Activated CD4-positive, alpha-beta T cell treated with anti-CD3 and anti-CD28 coated beads for 36 hours (primary cell): ENCODE data around the gene GPX4. TPM values are rescaled to one million over a fixed set of nuclear protein-coding genes. Genes with fewer than 3 reads are reported as not detected.

Source experiments
- ATAC-seq: fragments of 200-7000 bp; cut with Tn5 transposase; one replicate; pipeline ENCODE4 v1.10.0; 2021; ENCODE audit warnings: mild to moderate bottlenecking, moderate library complexity
- CTCF ChIA-PET: fragments of 350-600 bp; sonication (Branson Sonifier 250); formaldehyde crosslinking; loops from one replicate; lab custom pipeline; 2021; ENCODE audit warnings: antibody characterized with exemption; lab: Charles Lee
- POLR2A ChIA-PET: fragments of 350-600 bp; sonication (Branson Sonifier 250); formaldehyde crosslinking; loops from one replicate; lab custom pipeline; 2021; ENCODE audit warnings: antibody characterized with exemption, inconsistent platforms; lab: Charles Lee
- DNase-seq: peaks from one replicate; pipeline ENCODE4 v3.0.0-alpha.2; 2020
- H3K27ac Mint-ChIP-seq: one replicate; pipeline ENCODE4 v1.8.0; 2021; ENCODE audit warnings: mixed read lengths
- H3K27me3 Mint-ChIP-seq: one replicate; pipeline ENCODE4 v1.8.0; 2021; ENCODE audit warnings: mixed read lengths
- H3K36me3 Mint-ChIP-seq: one replicate; pipeline ENCODE4 v1.8.0; 2021; ENCODE audit warnings: low read depth, mixed read lengths
- H3K4me1 Mint-ChIP-seq: one replicate; pipeline ENCODE4 v1.8.0; 2021; ENCODE audit warnings: mixed read lengths
- H3K4me3 Mint-ChIP-seq: one replicate; pipeline ENCODE4 v1.8.0; 2021; ENCODE audit warnings: mild to moderate bottlenecking, moderate library complexity, mixed read lengths
- H3K9me3 Mint-ChIP-seq: one replicate; pipeline ENCODE4 v1.8.0; 2021; ENCODE audit warnings: low read depth, mixed read lengths
- intact Hi-C, 2 experiments: fragments of 100-400 bp; cut with DNase I in 1 of 2; cut with micrococcal nuclease in 1 of 2; formaldehyde crosslinking; loops; one replicate each; pipeline versions ENCODE4 v1.14.2 to v1.15.1; 2022 to 2024; cut with DNase I, micrococcal nuclease
- total RNA-seq, 2 experiments: library from RNA; stranded (reverse); gene quantifications; one replicate each; pipeline ENCODE4 v1.2.3, GENCODE V29; 2021

The GPX4 gene
- total RNA-seq, 2 experiments from 2014 or later: 192 to 218 TPM

GRCh38 chr19:1146412-1146699, 42.6 kb downstream of the GPX4 start:
- ATAC-seq (no peak), DNase-seq (no peak)
- CTCF ChIA-PET: no interaction called here
- H3K27me3 Mint-ChIP-seq: no peaks in the 10 kb centered on the region
- peaks cover 2% of the 10 kb centered on the region for H3K4me1 Mint-ChIP-seq
- intact Hi-C loops: no loop called here
- peaks cover 31% of the 10 kb centered on the region for H3K36me3 Mint-ChIP-seq
- H3K4me3 Mint-ChIP-seq: no peak overlapping the region
- peaks cover 4% of the 10 kb centered on the region for H3K9me3 Mint-ChIP-seq
- H3K27ac Mint-ChIP-seq: no peak overlapping the region
- POLR2A ChIA-PET: no interaction called here

- no peaks in the 10 kb centered on the region for H3K27me3 Mint-ChIP-seq
- DNase-seq (no peak), ATAC-seq (no peak)
- H3K9me3 Mint-ChIP-seq: peaks cover 1% of the 10 kb centered on the region
- peaks cover 31% of the 10 kb centered on the region for H3K36me3 Mint-ChIP-seq
- no peak overlapping the region for H3K27ac Mint-ChIP-seq
- ChIA-PET CTCF (no interaction called here), POLR2A (no interaction called here)
- no peak overlapping the region for H3K4me3 Mint-ChIP-seq
- intact Hi-C loops: no loop called here
- H3K4me1 Mint-ChIP-seq: peaks cover 2% of the 10 kb centered on the region
Observed at GRCh38 chr19:1146858-1147780, 43.3 kb downstream of the GPX4 start.

- H3K36me3 Mint-ChIP-seq: peaks cover 29% of the 10 kb centered on the region
- intact Hi-C loops: no loop called here
- CTCF ChIA-PET: interaction anchor here (0.6 kb wide), 1 partner anchor 296 kb away, joined by 3 read pairs; no protein-coding TSS in a partner anchor
Observed at GRCh38 chr19:1147934-1148549, 44.2 kb downstream of the GPX4 start.

GRCh38 chr19:1149259-1150045, 45.7 kb downstream of the GPX4 start:
- Mint-ChIP-seq H3K4me3 (no peak overlapping the region), H3K4me1 (peaks cover 2% of the 10 kb centered on the region), H3K9me3 (no peaks in the 10 kb centered on the region), H3K27me3 (no peaks in the 10 kb centered on the region), H3K36me3 (peaks cover 22% of the 10 kb centered on the region), H3K27ac (no peak overlapping the region)
- intact Hi-C loops: no loop called here
- ATAC-seq (no peak), DNase-seq (no peak)
- CTCF ChIA-PET: no interaction called here
- POLR2A ChIA-PET: no interaction called here

More at GRCh38 chr19:1147934-1148549, 44.2 kb downstream of the GPX4 start:
- no peak overlapping the region for H3K27ac Mint-ChIP-seq
- no peak for DNase-seq
- peaks cover 2% of the 10 kb centered on the region for H3K4me1 Mint-ChIP-seq
- ATAC-seq: no peak
- H3K9me3 Mint-ChIP-seq: no peaks in the 10 kb centered on the region
- no peak overlapping the region for H3K4me3 Mint-ChIP-seq
- no peaks in the 10 kb centered on the region for H3K27me3 Mint-ChIP-seq
- POLR2A ChIA-PET: no interaction called here

GRCh38 chr19:1150333-1151036, 46.7 kb downstream of the GPX4 start:
- no peak for ATAC-seq
- intact Hi-C loops: no loop called here
- Mint-ChIP-seq H3K27me3 (no peaks in the 10 kb centered on the region), H3K4me3 (no peak overlapping the region), H3K9me3 (no peaks in the 10 kb centered on the region), H3K36me3 (peaks cover 17% of the 10 kb centered on the region), H3K27ac (no peak overlapping the region), H3K4me1 (peaks cover 2% of the 10 kb centered on the region)
- DNase-seq: no peak
- CTCF ChIA-PET: no interaction called here
- POLR2A ChIA-PET: no interaction called here

GRCh38 chr19:1151037-1151724, 47.4 kb downstream of the GPX4 start:
- Mint-ChIP-seq H3K27me3 (no peaks in the 10 kb centered on the region), H3K9me3 (no peaks in the 10 kb centered on the region), H3K4me1 (peaks cover 2% of the 10 kb centered on the region), H3K36me3 (peaks cover 15% of the 10 kb centered on the region), H3K27ac (no peak overlapping the region), H3K4me3 (no peak overlapping the region)
- DNase-seq (no peak), ATAC-seq (no peak)
- POLR2A ChIA-PET: no interaction called here
- intact Hi-C loops: no loop called here
- CTCF ChIA-PET: no interaction called here

GRCh38 chr19:1151917-1152587, 48.3 kb downstream of the GPX4 start:
- CTCF ChIA-PET: interaction anchor here (0.6 kb wide), 1 partner anchor 104 kb away, joined by 4 read pairs; no protein-coding TSS in a partner anchor
- Mint-ChIP-seq H3K36me3 (peaks cover 15% of the 10 kb centered on the region), H3K9me3 (no peaks in the 10 kb centered on the region), H3K27me3 (no peaks in the 10 kb centered on the region), H3K4me3 (no peak overlapping the region), H3K27ac (no peak overlapping the region), H3K4me1 (peaks cover 2% of the 10 kb centered on the region)
- DNase-seq (no peak), ATAC-seq (no peak)
- intact Hi-C loops: no loop called here
- POLR2A ChIA-PET: no interaction called here

GRCh38 chr19:1153891-1154730, 50.3 kb downstream of the GPX4 start:
- no peak for ATAC-seq
- CTCF ChIA-PET: interaction anchor here (0.7 kb wide), 1 partner anchor 61 kb away, joined by 3 read pairs; no protein-coding TSS in a partner anchor

GRCh38 chr19:1154731-1155351, 51.0 kb downstream of the GPX4 start:
- ChIA-PET CTCF (interaction anchor here (0.7 kb wide), 1 partner anchor 61 kb away, joined by 3 read pairs; no protein-coding TSS in a partner anchor), POLR2A (no interaction called here)
- peaks cover 8% of the 10 kb centered on the region for H3K36me3 Mint-ChIP-seq
- ATAC-seq: no peak
- H3K27ac Mint-ChIP-seq: no peak overlapping the region
- intact Hi-C loops: no loop called here
- H3K27me3 Mint-ChIP-seq: no peaks in the 10 kb centered on the region
- H3K4me3 Mint-ChIP-seq: no peak overlapping the region
- no peak for DNase-seq
- H3K9me3 Mint-ChIP-seq: no peaks in the 10 kb centered on the region
- H3K4me1 Mint-ChIP-seq: no peaks in the 10 kb centered on the region

More at GRCh38 chr19:1153891-1154730, 50.3 kb downstream of the GPX4 start:
- peaks cover 2% of the 10 kb centered on the region for H3K4me1 Mint-ChIP-seq
- no peaks in the 10 kb centered on the region for H3K9me3 Mint-ChIP-seq
- H3K27ac Mint-ChIP-seq: no peak overlapping the region
- no peak overlapping the region for H3K4me3 Mint-ChIP-seq
- H3K36me3 Mint-ChIP-seq: peaks cover 14% of the 10 kb centered on the region
- POLR2A ChIA-PET: no interaction called here
- H3K27me3 Mint-ChIP-seq: no peaks in the 10 kb centered on the region
- DNase-seq: no peak
- intact Hi-C loops: no loop called here
